A549 treated with DMSO at 1 μM for 4 hours (cell line): ENCODE measurements around the gene CFAP73. TPM values are rescaled to one million over a fixed set of nuclear protein-coding genes. Genes with fewer than 3 reads are reported as not detected.

Experiments
- total RNA-seq: library from RNA; stranded (reverse); fragments of 200-300 nt; extraction: Qiagen RNA extraction; gene quantifications from 5 replicates; pipeline ENCODE4 v1.2.3, GENCODE V29; 2022; ENCODE audit warnings: low read depth

The CFAP73 gene
- total RNA-seq = 0.14 to 0.20 TPM (median 0.16 TPM) in 4 of 5 replicates, not detected in the other

DNA sequence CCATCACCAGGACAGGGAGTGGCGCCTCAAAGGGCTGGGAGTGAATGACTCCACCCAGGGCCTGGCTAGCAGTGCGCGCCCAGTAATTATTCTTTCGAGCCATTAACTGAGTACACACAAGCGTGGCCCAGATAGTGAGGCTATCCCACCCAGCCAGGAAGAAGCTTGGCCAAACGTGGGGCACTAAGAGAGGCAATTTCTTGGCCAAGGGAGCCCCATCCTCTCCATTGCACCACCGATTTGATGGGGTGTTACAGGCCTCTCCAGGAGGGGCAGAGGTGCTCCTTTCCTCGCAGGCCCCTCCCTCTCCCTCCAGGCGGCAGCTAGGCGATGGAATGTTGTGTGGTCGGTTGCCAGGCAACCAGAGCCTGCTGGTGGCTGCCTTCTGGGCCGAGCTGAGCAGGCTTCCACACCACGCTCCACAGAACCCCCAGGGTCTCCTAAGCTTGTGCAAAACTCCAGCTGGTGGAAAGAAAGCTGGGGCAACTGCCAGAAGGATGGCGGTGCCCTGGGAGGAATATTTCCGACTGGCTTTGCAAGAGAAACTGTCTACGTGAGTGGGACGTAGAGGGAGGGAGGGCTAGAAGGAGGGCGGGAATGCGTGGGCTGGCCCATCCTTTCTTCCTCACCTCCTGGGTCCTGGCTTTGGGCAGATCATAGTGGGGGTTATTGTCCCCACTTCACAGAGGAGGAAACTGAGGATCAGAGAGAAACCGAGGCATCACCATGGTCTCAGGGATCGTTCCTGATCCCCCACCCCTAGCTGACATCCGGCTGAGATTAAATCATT, at the start of gene CFAP73:
Gene CFAP73 (plus strand): TSS at position 364 of the 790 bp plus-strand sequence. CDS start 134 bp downstream, at position 498.

DNA sequence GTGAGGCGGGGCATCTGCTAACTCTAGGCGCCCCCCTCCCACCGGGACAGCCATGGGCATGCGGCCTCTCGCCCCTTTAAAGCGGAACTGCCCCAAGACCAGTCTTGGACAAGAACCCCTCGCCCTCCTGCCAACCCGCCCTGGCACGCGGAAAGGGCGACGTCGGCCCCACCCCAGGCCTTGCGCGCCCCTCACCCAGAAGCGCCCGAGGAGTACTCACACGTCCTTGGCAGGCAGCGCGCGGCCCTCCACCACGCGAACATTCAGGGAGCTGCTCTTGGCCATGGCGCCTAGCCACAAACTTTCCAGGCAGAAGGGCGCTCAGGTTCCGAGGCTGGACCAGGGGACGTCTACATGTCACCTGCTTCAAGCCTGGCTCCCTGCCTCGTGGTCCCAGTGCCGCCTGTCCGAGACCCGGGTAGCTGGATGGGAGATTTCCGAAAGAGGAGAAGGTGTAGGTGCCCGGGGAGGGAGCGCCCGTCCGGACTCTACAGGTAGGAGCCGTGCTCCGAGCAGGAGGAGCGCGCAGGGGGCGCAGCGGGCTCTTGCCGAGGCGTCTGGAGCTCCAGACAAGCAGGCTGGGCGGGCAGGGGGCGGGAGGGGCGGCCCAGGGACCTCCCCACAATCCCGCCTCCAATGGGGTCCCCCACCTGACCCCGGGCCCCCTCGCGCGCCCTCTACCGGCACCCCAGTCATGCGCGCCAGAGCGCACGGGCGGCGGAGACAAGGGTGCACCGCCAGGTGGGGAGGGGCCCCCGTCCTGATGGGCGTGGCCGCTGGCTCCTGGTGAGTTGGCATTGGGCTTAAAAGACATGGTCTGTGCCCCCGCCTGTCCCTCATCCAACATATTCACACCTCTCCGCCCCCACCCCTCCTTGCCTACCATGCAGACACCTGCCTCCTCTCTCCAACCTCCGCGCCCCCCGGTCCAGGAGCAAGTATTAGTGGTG, 14.1 kb upstream of the CFAP73 start, which contains the start of gene RASAL1:
Gene RASAL1 (minus strand): TSS at position 584 of the 950 bp plus-strand sequence. CDS start 299 bp downstream, at position 285.

GRCh38 chr12:113185180-113186032, 35.9 kb downstream of the CFAP73 start, which contains the start of the genes DDX54 and RITA1:
Gene DDX54 (minus strand): TSS chr12:113185478. CDS start chr12:113185451, 27 bp downstream.
Gene RITA1 (plus strand): TSS chr12:113185721. CDS start chr12:113186747, 1,026 bp downstream.

Other genes with a start within 250 kb of the CFAP73 start
- gene OAS1, start 242.8 kb upstream of the CFAP73 start, total RNA-seq = 43.4 to 72.2 TPM (median 61.4 TPM) in 5 replicates
- gene OAS3, start 211.2 kb upstream of the CFAP73 start, total RNA-seq = 26.1 to 34.6 TPM (median 29.7 TPM) in 5 replicates
- gene OAS2, start 171.2 kb upstream of the CFAP73 start, total RNA-seq = 0.16 to 0.37 TPM (median 0.27 TPM) in 4 of 5 replicates, not detected in the other
- 0.23 to 0.50 TPM (median 0.34 TPM) in 5 replicates for gene DTX1, start 93.0 kb upstream of the CFAP73 start, total RNA-seq
- gene RASAL1, start 14.0 kb upstream of the CFAP73 start, total RNA-seq = 0.24 to 0.42 TPM (median 0.32 TPM) in 5 replicates
- gene DDX54, start 35.8 kb downstream of the CFAP73 start, total RNA-seq = 49.9 to 93.4 TPM (median 78.9 TPM) in 5 replicates
- gene RITA1, start 36.0 kb downstream of the CFAP73 start, total RNA-seq = 29.5 to 39.0 TPM (median 35.1 TPM) in 5 replicates
- 18.5 to 21.8 TPM (median 20.1 TPM) in 5 replicates for gene TPCN1, start 71.7 kb downstream of the CFAP73 start, total RNA-seq
- 7.4 to 9.9 TPM (median 7.9 TPM) in 5 replicates for gene SLC8B1, start 185.4 kb downstream of the CFAP73 start, total RNA-seq
- gene PLBD2, start 208.9 kb downstream of the CFAP73 start, total RNA-seq = 29.7 to 36.3 TPM (median 33.3 TPM) in 5 replicates